GM23338 (cell line): ENCODE measurements around the gene SFXN5. TPM values are rescaled to one million over a fixed set of nuclear protein-coding genes. Genes with fewer than 3 reads are reported as not detected.

Source experiments
- ATAC-seq: fragments of 200-7000 bp; cut with Tn5 transposase; 3 replicates; pipeline ENCODE4 v1.9.1; 2020
- DNase-seq: peaks from one replicate; pipeline ENCODE4 v3.0.0-alpha.2; 2015; ENCODE audit warnings: low spot score
- H2AFZ ChIP-seq: fragments of 200-600 bp; sonication (generic); 2 replicates; pipeline ENCODE4 v1.8.0; 2016; ENCODE audit warnings: antibody characterized with exemption, mild to moderate bottlenecking, moderate library complexity
- H3F3A ChIP-seq: fragments of 200-600 bp; sonication (generic); replicated peaks from 2 replicates; pipeline ENCODE4 v1.8.0; 2017; ENCODE audit warnings: antibody characterized with exemption, mixed run types, low read depth
- H3K27ac ChIP-seq: fragments of 200-600 bp; sonication (generic); 2 replicates; pipeline ENCODE4 v1.6.1; 2016; ENCODE audit warnings: low read depth
- H3K27me3 ChIP-seq: fragments of 200-600 bp; sonication (generic); 2 replicates; pipeline ENCODE4 v1.8.0; 2016; ENCODE audit warnings: mild to moderate bottlenecking, mixed run types, moderate library complexity; ENCODE audit not compliant: insufficient read depth
- H3K36me3 ChIP-seq: fragments of 200-600 bp; sonication (generic); 2 replicates; pipeline ENCODE4 v1.8.0; 2016; ENCODE audit warnings: mild to moderate bottlenecking; ENCODE audit not compliant: insufficient read depth
- H3K4me1 ChIP-seq: fragments of 200-600 bp; sonication (generic); 2 replicates; pipeline ENCODE4 v1.8.0; 2016; ENCODE audit warnings: mild to moderate bottlenecking, moderate library complexity; ENCODE audit not compliant: insufficient read depth
- H3K4me2 ChIP-seq: fragments of 200-600 bp; sonication (generic); 2 replicates; pipeline ENCODE4 v1.7.1; 2017; ENCODE audit warnings: mixed run types
- H3K4me3 ChIP-seq: fragments of 200-600 bp; sonication (generic); 2 replicates; pipeline ENCODE4 v1.6.1; 2016; ENCODE audit warnings: mixed run types
- H3K79me2 ChIP-seq: fragments of 200-600 bp; sonication (generic); replicated peaks from 2 replicates; pipeline ENCODE4 v1.8.0; 2017; ENCODE audit warnings: mild to moderate bottlenecking; ENCODE audit not compliant: insufficient read depth
- H3K9me2 ChIP-seq: fragments of 200-600 bp; sonication (generic); 2 replicates; pipeline ENCODE4 v1.8.0; 2017; ENCODE audit not compliant: insufficient read depth
- H4K20me1 ChIP-seq: fragments of 200-600 bp; sonication (generic); replicated peaks from 2 replicates; pipeline ENCODE4 v1.8.0; 2017; ENCODE audit warnings: mild to moderate bottlenecking; ENCODE audit not compliant: insufficient read depth
- H3K27ac Mint-ChIP-seq: 2 replicates; pipeline ENCODE4 v1.8.0; 2020; ENCODE audit warnings: inconsistent platforms, mild to moderate bottlenecking, moderate library complexity, mixed read lengths
- H3K27me3 Mint-ChIP-seq: 3 replicates; pipeline ENCODE4 v1.8.0; 2022; ENCODE audit warnings: low read depth, mild to moderate bottlenecking, moderate library complexity, mixed read lengths, inconsistent platforms; ENCODE audit not compliant: insufficient read depth, poor library complexity
- H3K36me3 Mint-ChIP-seq: 3 replicates; pipeline ENCODE4 v1.8.0; 2021; ENCODE audit warnings: low read depth, mild to moderate bottlenecking, inconsistent platforms, moderate library complexity, mixed read lengths
- H3K4me1 Mint-ChIP-seq: 3 replicates; pipeline ENCODE4 v1.8.0; 2020; ENCODE audit warnings: mild to moderate bottlenecking, inconsistent platforms, mixed read lengths
- H3K4me3 Mint-ChIP-seq: 3 replicates; pipeline ENCODE4 v1.8.0; 2021; ENCODE audit warnings: moderate library complexity, mild to moderate bottlenecking, inconsistent platforms, mixed read lengths
- H3K9me3 Mint-ChIP-seq: 3 replicates; pipeline ENCODE4 v1.8.0; 2020; ENCODE audit warnings: moderate library complexity, mild to moderate bottlenecking, inconsistent platforms, mixed read lengths
- CREB1 ChIP-seq: fragments of 250-450 bp; sonication (Bioruptor Pico); IDR thresholded peaks from 2 replicates; pipeline ENCODE4 v1.5.0; 2020; ENCODE audit warnings: low read depth, mild to moderate bottlenecking, moderate library complexity
- EZH2 ChIP-seq: fragments of 200-600 bp; sonication (generic); IDR thresholded peaks from one replicate; pipeline ENCODE4 v1.8.0; 2017; ENCODE audit warnings: antibody characterized with exemption, mild to moderate bottlenecking, low read depth; ENCODE audit not compliant: unreplicated experiment
- EZH2phosphoT487 ChIP-seq: fragments of 200-600 bp; sonication (generic); IDR thresholded peaks from one replicate; pipeline ENCODE4 v1.8.1; 2018; ENCODE audit warnings: antibody characterized with exemption; ENCODE audit not compliant: unreplicated experiment
- JUNB ChIP-seq: IDR thresholded peaks from one replicate; pipeline ENCODE4 v1.6.1; 2016; ENCODE audit warnings: antibody characterized with exemption; ENCODE audit not compliant: unreplicated experiment
- NANOG ChIP-seq: IDR thresholded peaks from 2 replicates; pipeline ENCODE4 v1.6.1; 2016; ENCODE audit warnings: antibody characterized with exemption, borderline replicate concordance
- POLR2AphosphoS5 ChIP-seq: IDR thresholded peaks from 2 replicates; pipeline ENCODE4 v1.6.1; 2016; ENCODE audit warnings: antibody characterized with exemption, low read depth
- STAT1 ChIP-seq: IDR thresholded peaks from one replicate; pipeline ENCODE4 v1.6.1; 2016; ENCODE audit warnings: antibody characterized with exemption; ENCODE audit not compliant: unreplicated experiment
- ZNF114 ChIP-seq: fragments of 250-450 bp; sonication (Bioruptor Pico); IDR thresholded peaks from 2 replicates; pipeline ENCODE4 v1.5.0; 2020; ENCODE audit warnings: mild to moderate bottlenecking, moderate library complexity
- ZNF331 ChIP-seq: fragments of 250-450 bp; sonication (Bioruptor Pico); IDR thresholded peaks from 2 replicates; pipeline ENCODE4 v1.5.0; 2020; ENCODE audit warnings: low read depth, mild to moderate bottlenecking, moderate library complexity
- polyA plus RNA-seq: library from polyadenylated mRNA; unstranded; fragments of >200 nt; fragmentation: Nextera tagmentation; extraction: Ambion mirVana; gene quantifications from 2 replicates; pipeline ENCODE4 v1.2.1, GENCODE V29; 2016
- total RNA-seq: library from RNA; depleted of rRNA; stranded (reverse); fragments of >200 nt; shearing (Covaris generic); gene quantifications from 2 replicates; pipeline ENCODE4 v1.2.3, GENCODE V29; 2014
- TF ChIP-seq, protein P1 (sequence below): IDR thresholded peaks from one replicate; pipeline ENCODE4 v1.6.1; 2018; ENCODE audit warnings: antibody characterized with exemption; ENCODE audit not compliant: unreplicated experiment
- TF ChIP-seq, protein P2 (sequence below), 2 experiments: fragments of 200-600 bp in 1 of 2; sonication (generic) in 1 of 2; conservative IDR thresholded peaks; 2 replicates each; pipeline versions ENCODE4 v1.5.1 to v1.6.1; 2016 to 2017; ENCODE audit warnings: antibody characterized with exemption in 2 of 2, low read depth in 2 of 2, mild to moderate bottlenecking in 2 of 2, moderate library complexity in 1 of 2
- TF ChIP-seq, protein P3 (sequence below): fragments of 250-450 bp; sonication (Bioruptor Pico); IDR thresholded peaks from 2 replicates; pipeline ENCODE4 v1.5.0; 2020; ENCODE audit warnings: mild to moderate bottlenecking, moderate library complexity
- TF ChIP-seq, protein P4 (sequence below): IDR thresholded peaks from 2 replicates; pipeline ENCODE4 v1.6.1; 2016; ENCODE audit warnings: antibody characterized with exemption

SFXN5 gene
- total and polyA plus RNA-seq, 2 experiments from 2014 or later: 23.6 to 25.8 TPM

DNA sequence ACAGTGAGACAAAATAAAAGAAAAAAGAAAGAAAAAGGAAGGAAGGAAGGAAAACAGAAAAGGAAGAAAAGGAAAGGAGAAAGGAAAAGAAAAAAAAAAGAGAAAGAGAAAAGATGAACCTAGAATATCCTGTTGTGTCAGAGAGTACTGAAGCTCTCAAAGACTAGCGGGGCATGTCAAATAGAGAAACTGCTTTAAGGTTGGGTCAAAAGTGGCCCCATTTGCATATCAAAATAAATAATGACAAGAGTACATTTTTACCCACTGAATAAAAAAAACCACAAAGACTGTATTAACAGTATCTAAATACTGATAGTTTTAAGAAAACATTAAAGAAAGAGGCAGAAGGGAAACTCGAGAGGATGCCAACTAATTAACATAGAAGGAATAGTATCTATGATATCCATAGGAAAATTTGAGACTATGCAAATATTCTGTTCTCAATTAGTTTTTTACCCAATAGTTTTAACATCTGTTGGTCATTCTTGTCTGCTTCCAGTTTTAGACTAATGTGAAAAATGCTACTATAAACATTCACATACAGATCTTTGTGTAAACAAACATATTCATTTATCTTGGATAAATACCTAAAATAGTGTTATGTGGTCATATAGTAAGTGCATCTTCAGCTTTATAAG is 53.2 kb downstream of the SFXN5 start:
- no peaks in the 10 kb centered on the region for H3K27me3 ChIP-seq
- H3F3A ChIP-seq: no peaks in the 10 kb centered on the region
- Mint-ChIP-seq H3K9me3 (no peaks in the 10 kb centered on the region; the same call in 2 of the 3 replicates), H3K27me3 (no peaks in the 10 kb centered on the region), H3K27ac (no peak overlapping the region), H3K4me1 (peaks cover 2% of the 10 kb centered on the region; the same call in 1 of the 3 replicates), H3K36me3 (peaks cover 8% of the 10 kb centered on the region; the same call in 1 of the 3 replicates), H3K4me3 (no peak overlapping the region)
- no peak for ATAC-seq
- no peaks in the 10 kb centered on the region for H3K79me2 ChIP-seq
- DNase-seq: no peak
- H3K9me2 ChIP-seq: no peaks in the 10 kb centered on the region
- no peak overlapping the region for H3K4me2 ChIP-seq
- peaks cover 2% of the 10 kb centered on the region; the same call in 1 of the 2 replicates for H4K20me1 ChIP-seq
- no peaks in the 10 kb centered on the region for H3K4me1 ChIP-seq
- H3K36me3 ChIP-seq: no peaks in the 10 kb centered on the region
- H2AFZ ChIP-seq: no peak overlapping the region
- no peak overlapping the region for H3K4me3 ChIP-seq
- no peak overlapping the region for H3K27ac ChIP-seq
- TF ChIP-seq ZNF114 (CRISPR knock-in tag) (no peak), NANOG (no peak), STAT1 (no peak), POLR2AphosphoS5 (no peak), EZH2phosphoT487 (no peak), EZH2 (no peak), CREB1 (no peak), ZNF331 (CRISPR knock-in tag) (no peak), JUNB (no peak)
- TF ChIP-seq, protein P1, sequence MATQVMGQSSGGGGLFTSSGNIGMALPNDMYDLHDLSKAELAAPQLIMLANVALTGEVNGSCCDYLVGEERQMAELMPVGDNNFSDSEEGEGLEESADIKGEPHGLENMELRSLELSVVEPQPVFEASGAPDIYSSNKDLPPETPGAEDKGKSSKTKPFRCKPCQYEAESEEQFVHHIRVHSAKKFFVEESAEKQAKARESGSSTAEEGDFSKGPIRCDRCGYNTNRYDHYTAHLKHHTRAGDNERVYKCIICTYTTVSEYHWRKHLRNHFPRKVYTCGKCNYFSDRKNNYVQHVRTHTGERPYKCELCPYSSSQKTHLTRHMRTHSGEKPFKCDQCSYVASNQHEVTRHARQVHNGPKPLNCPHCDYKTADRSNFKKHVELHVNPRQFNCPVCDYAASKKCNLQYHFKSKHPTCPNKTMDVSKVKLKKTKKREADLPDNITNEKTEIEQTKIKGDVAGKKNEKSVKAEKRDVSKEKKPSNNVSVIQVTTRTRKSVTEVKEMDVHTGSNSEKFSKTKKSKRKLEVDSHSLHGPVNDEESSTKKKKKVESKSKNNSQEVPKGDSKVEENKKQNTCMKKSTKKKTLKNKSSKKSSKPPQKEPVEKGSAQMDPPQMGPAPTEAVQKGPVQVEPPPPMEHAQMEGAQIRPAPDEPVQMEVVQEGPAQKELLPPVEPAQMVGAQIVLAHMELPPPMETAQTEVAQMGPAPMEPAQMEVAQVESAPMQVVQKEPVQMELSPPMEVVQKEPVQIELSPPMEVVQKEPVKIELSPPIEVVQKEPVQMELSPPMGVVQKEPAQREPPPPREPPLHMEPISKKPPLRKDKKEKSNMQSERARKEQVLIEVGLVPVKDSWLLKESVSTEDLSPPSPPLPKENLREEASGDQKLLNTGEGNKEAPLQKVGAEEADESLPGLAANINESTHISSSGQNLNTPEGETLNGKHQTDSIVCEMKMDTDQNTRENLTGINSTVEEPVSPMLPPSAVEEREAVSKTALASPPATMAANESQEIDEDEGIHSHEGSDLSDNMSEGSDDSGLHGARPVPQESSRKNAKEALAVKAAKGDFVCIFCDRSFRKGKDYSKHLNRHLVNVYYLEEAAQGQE: no peak
- TF ChIP-seq, protein P2, sequence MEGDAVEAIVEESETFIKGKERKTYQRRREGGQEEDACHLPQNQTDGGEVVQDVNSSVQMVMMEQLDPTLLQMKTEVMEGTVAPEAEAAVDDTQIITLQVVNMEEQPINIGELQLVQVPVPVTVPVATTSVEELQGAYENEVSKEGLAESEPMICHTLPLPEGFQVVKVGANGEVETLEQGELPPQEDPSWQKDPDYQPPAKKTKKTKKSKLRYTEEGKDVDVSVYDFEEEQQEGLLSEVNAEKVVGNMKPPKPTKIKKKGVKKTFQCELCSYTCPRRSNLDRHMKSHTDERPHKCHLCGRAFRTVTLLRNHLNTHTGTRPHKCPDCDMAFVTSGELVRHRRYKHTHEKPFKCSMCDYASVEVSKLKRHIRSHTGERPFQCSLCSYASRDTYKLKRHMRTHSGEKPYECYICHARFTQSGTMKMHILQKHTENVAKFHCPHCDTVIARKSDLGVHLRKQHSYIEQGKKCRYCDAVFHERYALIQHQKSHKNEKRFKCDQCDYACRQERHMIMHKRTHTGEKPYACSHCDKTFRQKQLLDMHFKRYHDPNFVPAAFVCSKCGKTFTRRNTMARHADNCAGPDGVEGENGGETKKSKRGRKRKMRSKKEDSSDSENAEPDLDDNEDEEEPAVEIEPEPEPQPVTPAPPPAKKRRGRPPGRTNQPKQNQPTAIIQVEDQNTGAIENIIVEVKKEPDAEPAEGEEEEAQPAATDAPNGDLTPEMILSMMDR (conservative IDR thresholded peaks at IDR 0.05; ENCODE audit: low read depth in 2 of 2): no peak
- TF ChIP-seq, protein P3, sequence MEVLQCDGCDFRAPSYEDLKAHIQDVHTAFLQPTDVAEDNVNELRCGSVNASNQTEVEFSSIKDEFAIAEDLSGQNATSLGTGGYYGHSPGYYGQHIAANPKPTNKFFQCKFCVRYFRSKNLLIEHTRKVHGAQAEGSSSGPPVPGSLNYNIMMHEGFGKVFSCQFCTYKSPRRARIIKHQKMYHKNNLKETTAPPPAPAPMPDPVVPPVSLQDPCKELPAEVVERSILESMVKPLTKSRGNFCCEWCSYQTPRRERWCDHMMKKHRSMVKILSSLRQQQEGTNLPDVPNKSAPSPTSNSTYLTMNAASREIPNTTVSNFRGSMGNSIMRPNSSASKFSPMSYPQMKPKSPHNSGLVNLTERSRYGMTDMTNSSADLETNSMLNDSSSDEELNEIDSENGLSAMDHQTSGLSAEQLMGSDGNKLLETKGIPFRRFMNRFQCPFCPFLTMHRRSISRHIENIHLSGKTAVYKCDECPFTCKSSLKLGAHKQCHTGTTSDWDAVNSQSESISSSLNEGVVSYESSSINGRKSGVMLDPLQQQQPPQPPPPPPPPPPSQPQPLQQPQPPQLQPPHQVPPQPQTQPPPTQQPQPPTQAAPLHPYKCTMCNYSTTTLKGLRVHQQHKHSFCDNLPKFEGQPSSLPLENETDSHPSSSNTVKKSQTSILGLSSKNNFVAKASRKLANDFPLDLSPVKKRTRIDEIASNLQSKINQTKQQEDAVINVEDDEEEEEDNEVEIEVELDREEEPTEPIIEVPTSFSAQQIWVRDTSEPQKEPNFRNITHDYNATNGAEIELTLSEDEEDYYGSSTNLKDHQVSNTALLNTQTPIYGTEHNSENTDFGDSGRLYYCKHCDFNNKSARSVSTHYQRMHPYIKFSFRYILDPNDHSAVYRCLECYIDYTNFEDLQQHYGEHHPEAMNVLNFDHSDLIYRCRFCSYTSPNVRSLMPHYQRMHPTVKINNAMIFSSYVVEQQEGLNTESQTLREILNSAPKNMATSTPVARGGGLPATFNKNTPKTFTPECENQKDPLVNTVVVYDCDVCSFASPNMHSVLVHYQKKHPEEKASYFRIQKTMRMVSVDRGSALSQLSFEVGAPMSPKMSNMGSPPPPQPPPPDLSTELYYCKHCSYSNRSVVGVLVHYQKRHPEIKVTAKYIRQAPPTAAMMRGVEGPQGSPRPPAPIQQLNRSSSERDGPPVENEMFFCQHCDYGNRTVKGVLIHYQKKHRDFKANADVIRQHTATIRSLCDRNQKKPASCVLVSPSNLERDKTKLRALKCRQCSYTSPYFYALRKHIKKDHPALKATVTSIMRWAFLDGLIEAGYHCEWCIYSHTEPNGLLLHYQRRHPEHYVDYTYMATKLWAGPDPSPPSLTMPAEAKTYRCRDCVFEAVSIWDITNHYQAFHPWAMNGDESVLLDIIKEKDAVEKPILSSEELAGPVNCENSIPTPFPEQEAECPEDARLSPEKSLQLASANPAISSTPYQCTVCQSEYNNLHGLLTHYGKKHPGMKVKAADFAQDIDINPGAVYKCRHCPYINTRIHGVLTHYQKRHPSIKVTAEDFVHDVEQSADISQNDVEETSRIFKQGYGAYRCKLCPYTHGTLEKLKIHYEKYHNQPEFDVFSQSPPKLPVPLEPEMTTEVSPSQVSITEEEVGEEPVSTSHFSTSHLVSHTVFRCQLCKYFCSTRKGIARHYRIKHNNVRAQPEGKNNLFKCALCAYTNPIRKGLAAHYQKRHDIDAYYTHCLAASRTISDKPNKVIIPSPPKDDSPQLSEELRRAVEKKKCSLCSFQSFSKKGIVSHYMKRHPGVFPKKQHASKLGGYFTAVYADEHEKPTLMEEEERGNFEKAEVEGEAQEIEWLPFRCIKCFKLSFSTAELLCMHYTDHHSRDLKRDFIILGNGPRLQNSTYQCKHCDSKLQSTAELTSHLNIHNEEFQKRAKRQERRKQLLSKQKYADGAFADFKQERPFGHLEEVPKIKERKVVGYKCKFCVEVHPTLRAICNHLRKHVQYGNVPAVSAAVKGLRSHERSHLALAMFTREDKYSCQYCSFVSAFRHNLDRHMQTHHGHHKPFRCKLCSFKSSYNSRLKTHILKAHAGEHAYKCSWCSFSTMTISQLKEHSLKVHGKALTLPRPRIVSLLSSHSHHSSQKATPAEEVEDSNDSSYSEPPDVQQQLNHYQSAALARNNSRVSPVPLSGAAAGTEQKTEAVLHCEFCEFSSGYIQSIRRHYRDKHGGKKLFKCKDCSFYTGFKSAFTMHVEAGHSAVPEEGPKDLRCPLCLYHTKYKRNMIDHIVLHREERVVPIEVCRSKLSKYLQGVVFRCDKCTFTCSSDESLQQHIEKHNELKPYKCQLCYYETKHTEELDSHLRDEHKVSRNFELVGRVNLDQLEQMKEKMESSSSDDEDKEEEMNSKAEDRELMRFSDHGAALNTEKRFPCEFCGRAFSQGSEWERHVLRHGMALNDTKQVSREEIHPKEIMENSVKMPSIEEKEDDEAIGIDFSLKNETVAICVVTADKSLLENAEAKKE (CRISPR knock-in tag): no peak
- TF ChIP-seq, protein P4, sequence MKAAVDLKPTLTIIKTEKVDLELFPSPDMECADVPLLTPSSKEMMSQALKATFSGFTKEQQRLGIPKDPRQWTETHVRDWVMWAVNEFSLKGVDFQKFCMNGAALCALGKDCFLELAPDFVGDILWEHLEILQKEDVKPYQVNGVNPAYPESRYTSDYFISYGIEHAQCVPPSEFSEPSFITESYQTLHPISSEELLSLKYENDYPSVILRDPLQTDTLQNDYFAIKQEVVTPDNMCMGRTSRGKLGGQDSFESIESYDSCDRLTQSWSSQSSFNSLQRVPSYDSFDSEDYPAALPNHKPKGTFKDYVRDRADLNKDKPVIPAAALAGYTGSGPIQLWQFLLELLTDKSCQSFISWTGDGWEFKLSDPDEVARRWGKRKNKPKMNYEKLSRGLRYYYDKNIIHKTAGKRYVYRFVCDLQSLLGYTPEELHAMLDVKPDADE: no peak
